LNCAP (cell line): Measurements from ENCODE around the gene SGSM1.

Source experiments
- TF ChIP-seq, protein P1 (sequence below): fragments of 450-650 bp; IDR thresholded peaks from 2 replicates; pipeline ENCODE4 v1.5.1; 2017; ENCODE audit warnings: mild to moderate bottlenecking

SGSM1 gene

DNA sequence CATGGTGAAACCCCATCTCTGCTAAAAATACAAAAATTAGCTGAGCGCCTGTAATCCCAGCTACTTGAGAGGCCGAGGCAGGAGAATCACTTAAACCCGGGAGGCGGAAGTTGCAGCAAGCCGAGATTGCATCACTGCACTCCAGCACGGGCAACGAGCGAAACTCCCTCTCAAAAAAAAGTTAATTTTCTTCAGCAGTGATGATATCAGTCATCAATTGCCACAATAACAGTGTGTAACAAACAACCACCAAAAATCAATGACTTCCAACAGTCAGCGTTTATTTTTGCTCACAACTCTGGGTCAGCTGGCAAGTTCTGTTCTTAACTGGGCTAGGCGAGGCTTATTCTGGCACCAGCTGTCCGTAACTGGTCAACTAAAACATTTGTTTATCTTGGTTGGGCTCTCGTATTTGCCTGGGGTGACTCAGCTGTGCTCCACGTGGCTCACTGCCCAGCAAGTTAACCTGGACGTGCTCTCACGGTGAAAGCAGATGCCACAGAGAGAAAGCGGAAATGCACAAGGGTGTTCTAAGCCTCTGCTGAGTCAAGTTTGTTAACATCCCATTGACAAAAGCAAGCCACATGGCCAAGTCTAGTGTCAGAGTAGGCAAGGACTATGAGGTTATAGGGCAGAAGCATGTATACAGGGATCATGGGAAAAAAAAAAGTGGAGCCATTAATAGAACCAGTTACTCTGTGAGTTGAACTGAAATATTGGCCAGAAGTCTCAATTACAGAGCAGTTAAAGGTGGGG lies 88.4 kb downstream of the SGSM1 start:
- TF ChIP-seq, protein P1, sequence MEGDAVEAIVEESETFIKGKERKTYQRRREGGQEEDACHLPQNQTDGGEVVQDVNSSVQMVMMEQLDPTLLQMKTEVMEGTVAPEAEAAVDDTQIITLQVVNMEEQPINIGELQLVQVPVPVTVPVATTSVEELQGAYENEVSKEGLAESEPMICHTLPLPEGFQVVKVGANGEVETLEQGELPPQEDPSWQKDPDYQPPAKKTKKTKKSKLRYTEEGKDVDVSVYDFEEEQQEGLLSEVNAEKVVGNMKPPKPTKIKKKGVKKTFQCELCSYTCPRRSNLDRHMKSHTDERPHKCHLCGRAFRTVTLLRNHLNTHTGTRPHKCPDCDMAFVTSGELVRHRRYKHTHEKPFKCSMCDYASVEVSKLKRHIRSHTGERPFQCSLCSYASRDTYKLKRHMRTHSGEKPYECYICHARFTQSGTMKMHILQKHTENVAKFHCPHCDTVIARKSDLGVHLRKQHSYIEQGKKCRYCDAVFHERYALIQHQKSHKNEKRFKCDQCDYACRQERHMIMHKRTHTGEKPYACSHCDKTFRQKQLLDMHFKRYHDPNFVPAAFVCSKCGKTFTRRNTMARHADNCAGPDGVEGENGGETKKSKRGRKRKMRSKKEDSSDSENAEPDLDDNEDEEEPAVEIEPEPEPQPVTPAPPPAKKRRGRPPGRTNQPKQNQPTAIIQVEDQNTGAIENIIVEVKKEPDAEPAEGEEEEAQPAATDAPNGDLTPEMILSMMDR: no peak

DNA sequence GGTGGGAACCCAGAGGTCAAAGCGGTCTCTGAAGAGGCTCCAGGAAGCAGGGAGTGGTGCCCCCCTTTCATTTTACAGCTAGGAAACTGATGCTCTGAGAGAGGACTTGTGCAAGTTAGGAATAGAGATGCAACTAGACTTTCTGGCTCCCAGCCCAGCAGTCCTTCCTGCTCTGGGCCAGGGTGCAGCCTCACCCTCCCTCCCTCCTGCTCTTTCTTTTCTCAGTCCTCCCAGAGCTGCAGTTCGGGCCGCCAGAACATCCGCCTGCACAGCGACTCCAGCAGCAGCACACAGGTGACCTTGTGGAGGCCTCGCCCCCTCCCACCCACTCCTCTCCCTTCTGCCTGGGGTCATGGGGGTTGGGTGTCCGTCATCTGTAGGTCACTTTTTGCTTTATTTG lies 89.0 kb downstream of the SGSM1 start:
- TF ChIP-seq, protein P1: no peak

DNA sequence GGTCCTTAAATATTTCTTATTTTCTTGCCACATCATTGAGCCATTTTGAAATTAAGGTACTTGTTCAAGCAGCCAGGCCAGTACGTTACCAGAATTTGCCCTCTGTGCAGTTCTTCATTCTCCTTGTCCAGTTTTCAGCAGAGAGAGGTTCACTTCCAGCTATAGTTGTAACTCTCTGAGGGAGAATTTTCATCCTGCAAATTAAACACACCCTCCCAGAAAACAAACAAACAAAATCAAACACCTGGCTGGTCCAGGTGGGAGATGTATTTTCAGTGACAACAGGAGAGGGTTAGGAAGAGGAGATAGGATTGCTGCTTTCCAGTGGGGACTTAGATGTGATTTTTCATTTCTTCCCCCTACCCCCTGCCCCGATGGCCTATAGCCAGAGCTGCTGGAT lies 95.4 kb downstream of the SGSM1 start:
- TF ChIP-seq, protein P1: no peak

GRCh38 chr22:24905909-24906308 lies 99.9 kb downstream of the SGSM1 start:
- TF ChIP-seq, protein P1: no peak

DNA sequence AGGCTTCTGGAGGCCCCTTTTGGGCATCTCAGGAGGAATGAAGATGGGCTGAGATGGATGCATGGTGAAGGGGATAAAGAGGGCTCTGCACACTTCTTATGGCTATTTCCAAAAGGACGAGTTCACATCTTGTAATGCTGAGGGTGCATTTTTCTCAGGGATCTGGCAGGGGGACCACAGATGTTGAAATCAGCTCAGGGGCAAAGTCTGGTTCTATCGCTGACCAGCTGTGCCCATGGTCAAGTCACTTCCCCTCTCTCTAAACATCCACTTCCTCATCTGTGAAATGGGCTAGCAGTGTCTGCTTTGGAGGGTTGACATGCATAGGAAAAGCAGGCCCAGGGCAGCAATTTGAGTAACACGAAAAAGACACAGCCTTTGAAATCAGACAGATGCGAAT lies 114.0 kb downstream of the SGSM1 start:
- TF ChIP-seq, protein P1: no peak

- TF ChIP-seq, protein P1: no peak
These were observed 119.8 kb downstream of the SGSM1 start for GRCh38 chr22:24925586-24926427.

DNA sequence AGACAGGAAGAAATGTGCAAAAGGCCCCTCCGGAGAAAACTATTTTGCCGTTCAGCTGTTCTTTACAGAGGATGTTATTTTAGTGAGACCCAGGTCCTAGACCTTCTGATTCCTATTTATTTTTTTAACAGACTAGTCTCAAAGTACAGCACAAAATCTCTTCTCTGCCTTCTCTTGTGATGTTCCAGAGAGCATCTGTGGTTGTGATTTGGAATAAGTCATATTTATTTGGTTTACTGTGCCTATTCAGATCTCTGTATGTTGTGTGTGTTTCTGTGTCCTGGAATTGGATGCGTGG lies 120.4 kb downstream of the SGSM1 start:
- TF ChIP-seq, protein P1: no peak
